GM10266 (cell line): Measurements from ENCODE around the gene BOD1.
A peak's percentile ranks its signal among the peaks of the same experiment; 100 is the strongest.

Source experiments
- DNase-seq: peaks from one replicate; pipeline ENCODE4 v3.0.0; 2012; ENCODE audit errors: extremely low spot score
- TF ChIP-seq, protein P1 (sequence below): IDR thresholded peaks from 2 replicates; pipeline ENCODE4 v1.5.1; 2012; ENCODE audit warnings: mild to moderate bottlenecking, low read depth; ENCODE audit not compliant: control insufficient read depth, insufficient read depth; ENCODE audit errors: missing control alignments

Gene BOD1

DNA sequence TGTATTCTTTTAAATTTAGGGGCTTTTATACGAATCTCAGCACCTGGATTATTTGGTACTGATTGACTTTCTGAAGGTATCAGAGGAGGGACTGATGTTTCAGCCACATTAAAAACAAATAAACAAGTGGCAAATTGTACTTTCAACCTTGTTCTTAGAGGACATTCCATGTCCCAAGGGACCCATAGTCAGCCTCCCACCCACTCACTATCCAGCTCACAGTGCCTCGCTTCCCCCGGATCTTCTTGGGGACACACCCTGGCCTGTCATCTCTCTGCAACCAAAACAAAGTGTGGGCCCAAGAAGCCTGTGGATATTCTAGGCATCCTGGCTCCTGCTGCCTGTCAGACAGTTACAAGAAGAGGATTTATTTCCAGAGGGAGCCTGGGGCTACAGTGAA lies 8.8 kb upstream of the BOD1 start:
- TF ChIP-seq, protein P1, sequence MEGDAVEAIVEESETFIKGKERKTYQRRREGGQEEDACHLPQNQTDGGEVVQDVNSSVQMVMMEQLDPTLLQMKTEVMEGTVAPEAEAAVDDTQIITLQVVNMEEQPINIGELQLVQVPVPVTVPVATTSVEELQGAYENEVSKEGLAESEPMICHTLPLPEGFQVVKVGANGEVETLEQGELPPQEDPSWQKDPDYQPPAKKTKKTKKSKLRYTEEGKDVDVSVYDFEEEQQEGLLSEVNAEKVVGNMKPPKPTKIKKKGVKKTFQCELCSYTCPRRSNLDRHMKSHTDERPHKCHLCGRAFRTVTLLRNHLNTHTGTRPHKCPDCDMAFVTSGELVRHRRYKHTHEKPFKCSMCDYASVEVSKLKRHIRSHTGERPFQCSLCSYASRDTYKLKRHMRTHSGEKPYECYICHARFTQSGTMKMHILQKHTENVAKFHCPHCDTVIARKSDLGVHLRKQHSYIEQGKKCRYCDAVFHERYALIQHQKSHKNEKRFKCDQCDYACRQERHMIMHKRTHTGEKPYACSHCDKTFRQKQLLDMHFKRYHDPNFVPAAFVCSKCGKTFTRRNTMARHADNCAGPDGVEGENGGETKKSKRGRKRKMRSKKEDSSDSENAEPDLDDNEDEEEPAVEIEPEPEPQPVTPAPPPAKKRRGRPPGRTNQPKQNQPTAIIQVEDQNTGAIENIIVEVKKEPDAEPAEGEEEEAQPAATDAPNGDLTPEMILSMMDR, result no peak
- no peak for DNase-seq

DNA sequence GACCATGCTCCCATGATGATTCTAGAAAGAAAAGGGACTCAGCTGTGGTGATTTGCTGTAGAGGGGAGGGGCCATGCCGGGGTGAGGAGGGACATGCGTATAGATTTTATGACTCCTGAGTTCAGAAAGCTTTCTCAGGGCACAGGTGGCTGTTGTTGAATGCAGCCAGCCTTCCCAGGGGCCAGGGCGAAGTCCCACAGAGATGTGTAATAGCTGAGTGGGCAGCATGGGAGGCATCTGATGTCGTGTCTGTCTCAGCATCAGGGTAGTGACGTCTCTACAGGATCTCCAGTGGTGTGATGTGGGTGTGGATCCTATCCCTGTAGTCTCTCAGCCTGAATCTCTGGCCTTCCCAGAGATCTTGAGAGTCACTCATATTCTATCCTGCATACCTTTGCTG lies 7.8 kb upstream of the BOD1 start:
- no peak for DNase-seq
- TF ChIP-seq, protein P1, result no peak

DNA sequence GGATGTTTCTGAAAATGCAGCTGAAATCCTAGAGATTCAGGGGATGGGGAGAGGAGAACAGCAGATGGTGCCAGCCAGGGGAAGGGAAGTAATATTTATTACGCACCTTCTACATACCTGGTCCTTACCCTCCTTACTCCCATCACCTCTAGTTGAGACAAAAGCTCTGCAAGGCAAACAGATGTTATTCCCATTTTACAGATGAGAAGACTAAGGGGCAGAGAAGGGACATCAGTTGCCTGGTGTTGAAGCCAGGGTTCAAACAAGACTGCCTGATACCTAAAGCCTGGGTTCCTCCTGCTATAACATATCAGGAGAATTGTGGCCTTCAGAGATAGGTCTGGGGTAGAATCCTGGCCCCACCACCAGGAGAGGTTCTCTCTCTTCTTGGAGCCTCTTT lies 7.3 kb upstream of the BOD1 start:
- no peak for DNase-seq
- TF ChIP-seq, protein P1, result no peak

DNA sequence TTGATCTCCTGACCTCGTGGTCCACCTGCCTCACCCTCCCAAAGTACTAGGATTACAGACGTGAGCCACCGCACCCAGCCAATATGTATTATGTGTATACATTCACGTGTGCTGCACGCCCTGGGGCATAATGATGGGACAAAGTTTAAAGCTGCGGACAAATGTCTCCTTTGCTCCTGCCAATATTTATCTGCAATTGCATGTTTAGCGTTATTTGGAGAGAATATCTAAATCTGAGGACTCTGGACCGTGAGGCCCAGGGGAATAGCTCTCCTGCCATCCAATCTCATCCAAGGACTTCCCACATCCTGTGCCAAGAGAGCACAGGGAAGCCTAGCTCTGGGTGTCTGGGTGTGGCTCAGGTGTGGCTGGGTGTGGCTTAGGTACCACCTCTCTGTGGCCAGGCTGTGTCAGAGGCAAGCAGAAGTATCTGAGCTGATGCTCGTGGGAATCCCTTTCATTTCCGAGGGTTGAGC lies 6.9 kb upstream of the BOD1 start:
- no peak for DNase-seq
- TF ChIP-seq, protein P1, result no peak

DNA sequence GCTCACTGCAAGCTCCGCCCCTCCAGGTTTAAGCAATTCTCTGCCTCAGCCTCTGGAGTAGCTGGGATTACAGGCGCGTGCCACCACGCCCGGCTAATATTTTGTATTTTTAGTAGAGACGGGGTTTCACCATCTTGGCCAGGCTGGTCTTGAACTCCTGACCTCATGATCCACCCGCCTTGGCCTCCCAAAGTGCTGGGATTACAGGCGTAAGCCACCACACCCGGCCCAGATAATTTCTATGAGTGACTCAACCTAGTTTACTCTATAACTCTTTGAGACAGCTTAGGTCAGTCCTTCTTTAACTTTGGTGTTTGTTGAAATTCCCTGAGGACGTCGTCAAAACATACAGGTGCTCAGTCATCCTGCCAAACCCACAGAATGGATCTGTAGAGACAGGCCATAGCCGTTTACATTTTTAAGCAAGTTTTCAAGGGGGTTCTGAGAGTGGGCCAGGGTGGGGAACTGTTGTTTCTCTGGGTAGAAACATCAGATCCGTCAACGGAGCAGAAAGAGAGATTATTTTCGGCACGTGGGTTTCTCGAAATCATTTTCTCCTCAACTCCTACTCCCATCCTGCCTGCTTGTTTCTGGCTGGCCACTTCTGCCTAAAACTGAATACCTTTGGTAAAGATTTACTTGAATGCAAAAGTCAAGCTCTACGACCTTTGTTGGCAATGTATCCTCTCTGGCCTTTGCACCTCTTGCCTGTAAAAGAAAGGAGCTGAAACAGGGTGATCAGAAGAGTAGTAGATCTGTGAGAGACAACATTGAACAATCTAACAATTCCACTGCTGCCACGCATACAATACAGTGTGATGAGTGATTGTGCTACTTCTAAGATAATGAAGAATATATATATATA lies 6.0 kb upstream of the BOD1 start:
- TF ChIP-seq, protein P1, result no peak
- DNase-seq, result no peak

DNA sequence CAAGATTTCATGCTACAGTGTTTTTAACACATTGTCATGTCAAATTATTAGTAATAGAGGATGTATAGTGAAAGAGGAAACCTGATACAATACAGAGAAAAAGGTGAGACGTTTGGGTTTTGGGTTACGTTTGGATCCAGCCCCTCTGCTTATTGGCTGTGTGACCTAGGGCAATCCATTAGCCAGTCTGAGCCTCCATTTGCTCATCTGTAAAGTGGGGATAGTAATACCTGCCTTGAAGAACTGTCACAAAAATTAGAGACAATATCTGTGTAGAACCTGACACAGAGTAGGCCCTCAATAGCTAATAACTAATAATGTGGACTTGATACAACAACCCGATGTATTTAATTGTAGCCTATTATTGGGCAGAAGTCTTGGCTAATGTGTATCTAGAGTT lies 4.3 kb upstream of the BOD1 start:
- no peak for DNase-seq
- TF ChIP-seq, protein P1, result no peak

DNA sequence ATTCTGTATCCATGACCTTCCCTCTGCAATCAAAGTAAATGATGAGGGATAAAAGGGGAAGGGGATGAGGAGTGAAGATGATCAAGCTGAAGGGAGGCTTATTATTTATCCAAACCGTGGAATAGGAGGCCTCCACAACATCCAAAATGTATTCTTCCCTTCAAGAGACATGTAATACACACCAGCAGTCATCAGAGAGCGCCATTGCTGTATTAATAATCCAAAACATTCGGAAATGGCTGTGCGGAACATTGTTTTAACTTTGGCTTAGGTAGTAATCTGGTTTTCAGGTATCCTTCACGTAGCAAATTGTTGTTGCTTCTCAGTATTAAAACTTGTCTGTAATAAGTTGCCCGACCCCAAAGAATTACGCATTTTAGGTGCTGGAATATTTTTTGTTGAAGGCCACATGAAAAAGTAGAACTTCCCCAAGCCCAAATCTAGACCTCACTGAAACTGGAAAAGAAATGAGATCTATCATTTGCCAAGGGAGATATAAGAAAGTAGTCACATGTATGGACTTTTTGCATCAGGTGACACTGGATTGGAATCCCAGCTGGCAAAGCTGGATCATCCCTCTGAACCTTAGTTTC lies 2.6 kb upstream of the BOD1 start:
- DNase-seq, result peak; percentile 75
- TF ChIP-seq, protein P1, result peak; percentile 84
